Measurements from ENCODE around the gene ETHE1. TPM values are rescaled to one million over a fixed set of nuclear protein-coding genes. Genes with fewer than 3 reads are reported as not detected.

The ETHE1 gene
- total RNA-seq = 16.0 and 22.3 TPM in 2 replicates
- 10.4 TPM for total RNA-seq (2013)
- 22.1 and 39.4 TPM in 2 replicates for polyA plus RNA-seq
- polyA minus RNA-seq = 14.6 and 19.5 TPM in 2 replicates

GRCh38 chr19:43526884-43527859 is at the start of gene ETHE1:
ETHE1 (minus strand) TSS chr19:43527201; CDS start chr19:43527177, 24 bp downstream.
- ChIA-PET CTCF (interaction anchor here (1.3 to 14.1 kb wide), 4 partner anchors 8 to 77 kb away, joined by 3 to 644 read pairs (median 39); no protein-coding TSS in a partner anchor), POLR2A (interaction anchor here (0.6 to 1.0 kb wide), 2 partner anchors 24 to 106 kb away, joined by 3 read pairs; no protein-coding TSS in a partner anchor)
- Histone ChIP-seq H3K4me1 (ENCODE audit: control insufficient read depth in 2 of 2, insufficient read depth in 2 of 2, low read length in 2 of 2) (peaks cover 20 to 34% of the 10 kb centered on the region in 2 donors), H3K4me3 (ENCODE audit: control extremely low read depth in 1 of 5, extremely low read depth in 1 of 5, insufficient read depth in 1 of 5, low read depth in 2 of 5, low read length in 4 of 5) (peak within 1 kb of the TSS; percentile 58 to 78 (median 72)), H3K27ac (ENCODE audit: low read length in 2 of 2) (peak within 1 kb of the TSS; percentile 16 to 63), H3K9ac (ENCODE audit: low read length) (peak within 1 kb of the TSS; percentile 80), H3K79me2 (ENCODE audit: control insufficient read depth, insufficient read depth, low read length) (peaks cover 11% of the 10 kb centered on the region), H3K36me3 (replicated peaks in 1 of 2; ENCODE audit: control extremely low read depth in 1 of 2, control insufficient read depth in 1 of 2, extremely low read depth in 1 of 2, insufficient read depth in 2 of 2, low read length in 1 of 2) (no peaks in the 10 kb centered on the region), H3K9me3 (ENCODE audit: control extremely low read depth in 1 of 3, control insufficient read depth in 2 of 3, insufficient read depth in 1 of 3, low read length in 2 of 3) (no peaks in the 10 kb centered on the region), H3K4me2 (replicated peaks; ENCODE audit: low read depth, low read length, poor library complexity, severe bottlenecking) (peak within 1 kb of the TSS; percentile 92), H2AFZ (ENCODE audit: insufficient read depth, low read depth, low read length, poor library complexity, severe bottlenecking) (peak within 1 kb of the TSS; percentile 95), H3K27me3 (replicated peaks in 1 of 4; ENCODE audit: control extremely low read depth in 1 of 4, control insufficient read depth in 3 of 4, insufficient read depth in 4 of 4, low read length in 3 of 4) (no peaks in the 10 kb centered on the region), H4K20me1 (ENCODE audit: control insufficient read depth, insufficient read depth, low read length, poor library complexity, severe bottlenecking) (no peaks in the 10 kb centered on the region)
- no peak for TF ChIP-seq CTCF (IDR thresholded peaks at IDR 0.05)
- peak; percentile 69 for DNase-seq
- intact Hi-C loops (cut with micrococcal nuclease) = no loop called here
- peak; percentile 94 for ATAC-seq (ENCODE audit: low read depth)
- Mint-ChIP-seq H3K4me1 (peaks cover 32% of the 10 kb centered on the region), H3K27ac (peak within 1 kb of the TSS; percentile 88), H3K4me3 (peak within 1 kb of the TSS; percentile 98), H3K27me3 (no peaks in the 10 kb centered on the region), H3K9me3 (ENCODE audit: insufficient read depth) (no peaks in the 10 kb centered on the region)
- WGBS (ENCODE audit: insufficient coverage) = under 1% methylated on average over 43 of the region's 54 CpGs

All from B cell (primary cell).